Cardiac septum (tissue), 1 donor: ENCODE measurements around the gene EIF3A. TPM values are rescaled to one million over a fixed set of nuclear protein-coding genes. Genes with fewer than 3 reads are reported as not detected.
A peak's percentile ranks its signal among the peaks of the same experiment; 100 is the strongest.
"Not testable (repeated sequence)": the region's sequence is repeated elsewhere in the genome, so short reads cannot be mapped to it uniquely, and the experiment has no call there.

Source experiments
- DNase-seq: peaks from one replicate; pipeline ENCODE4 v3.0.0-alpha.2; 2020; ENCODE audit warnings: low spot score
- intact Hi-C: fragments of 100-400 bp; cut with DNase I; formaldehyde crosslinking; loops from one replicate; pipeline ENCODE4 v1.14.0; 2022
- total RNA-seq: library from RNA; stranded (reverse); fragmentation: NEBNext Ultra II Directional; extraction: Animal tissue kit (Norgen Biotek cat#: 25700); gene quantifications from one replicate; pipeline ENCODE4 v1.2.1, GENCODE V29; 2021
- donor health status: DM: no; HTN: no; CAD: no.

The EIF3A gene
- total RNA-seq, 1 donor from 2014 or later = 133 TPM

DNA sequence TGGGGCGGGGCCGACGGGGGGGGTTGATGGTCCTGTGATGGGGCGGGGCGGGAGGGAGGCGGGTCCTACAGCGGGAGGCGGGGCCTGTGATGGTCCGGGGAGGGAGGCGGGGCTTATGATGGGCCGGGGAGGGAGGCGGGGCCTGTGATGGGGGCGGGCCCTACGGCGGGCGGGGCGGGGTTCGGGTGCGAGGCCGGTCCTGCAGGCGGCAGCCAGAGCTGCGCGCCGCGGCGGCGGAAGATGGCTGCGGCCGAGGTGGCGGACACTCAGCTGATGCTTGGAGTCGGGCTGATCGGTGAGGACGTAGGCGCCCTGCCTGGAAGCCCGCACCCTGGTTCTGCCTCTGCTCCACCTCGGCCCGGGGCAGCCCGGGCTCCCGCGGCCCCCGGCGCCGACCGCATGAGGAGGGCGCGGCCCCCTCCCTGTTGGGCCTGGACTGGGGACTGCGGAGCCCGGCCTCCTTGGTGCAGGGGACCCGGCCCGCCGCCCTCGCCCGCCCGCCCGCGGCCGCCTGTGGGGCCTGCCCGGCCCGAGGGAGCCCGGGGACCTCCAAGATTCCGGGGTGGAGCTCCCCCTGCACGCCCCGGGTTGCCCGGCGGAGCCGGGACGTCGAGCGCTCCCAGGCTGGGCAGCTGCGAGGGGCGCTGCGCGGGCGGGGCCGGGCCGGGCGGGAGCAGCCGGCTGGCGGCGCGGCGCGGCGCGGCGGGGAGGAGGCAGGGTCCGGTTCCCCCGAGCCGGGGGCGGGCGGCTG is 23.5 kb upstream of the EIF3A start, which contains the start of gene DENND10:
TSS of gene DENND10 (plus strand) at position 211 of the 751 bp plus-strand sequence. CDS start at position 241, 30 bp downstream.
- intact Hi-C loops = loop anchor here (2.0 kb wide), 1 partner anchor 23 kb away; the partner anchor contains the start of gene EIF3A
- peak; percentile 96 for DNase-seq

DNA sequence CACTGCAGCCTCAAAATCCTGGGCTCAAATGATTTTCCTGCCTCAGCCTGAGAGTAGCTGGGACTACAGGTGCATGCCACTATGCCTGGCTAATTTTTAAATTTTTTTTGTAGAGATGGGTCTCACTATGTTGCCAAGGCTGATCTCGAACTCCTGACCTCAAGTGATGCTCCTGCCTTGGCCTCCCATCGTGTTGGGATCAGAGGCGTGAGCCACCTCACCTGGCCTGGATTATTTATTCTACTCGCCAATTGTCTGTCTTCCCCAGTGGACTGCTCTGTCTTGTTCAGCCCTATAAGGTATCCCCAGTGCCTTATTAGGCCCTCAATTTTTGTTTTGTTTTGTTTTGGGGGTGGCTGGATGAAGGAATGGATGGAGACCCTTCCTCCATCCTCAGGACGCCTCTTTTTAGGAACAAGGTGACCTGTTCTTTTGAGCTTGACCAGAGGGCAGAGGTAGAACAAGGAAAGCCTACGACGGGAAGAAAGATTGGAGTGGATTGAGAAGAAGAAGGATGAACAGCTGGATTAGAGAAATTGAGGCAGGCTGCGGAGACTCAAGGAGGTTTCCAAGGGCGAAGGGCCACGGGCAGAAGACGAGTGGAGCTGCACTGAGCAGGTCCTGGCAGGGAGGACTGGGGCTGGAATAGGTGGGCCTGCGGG is 22.8 kb upstream of the EIF3A start:
- intact Hi-C loops = no loop called here
- no peak for DNase-seq

DNA sequence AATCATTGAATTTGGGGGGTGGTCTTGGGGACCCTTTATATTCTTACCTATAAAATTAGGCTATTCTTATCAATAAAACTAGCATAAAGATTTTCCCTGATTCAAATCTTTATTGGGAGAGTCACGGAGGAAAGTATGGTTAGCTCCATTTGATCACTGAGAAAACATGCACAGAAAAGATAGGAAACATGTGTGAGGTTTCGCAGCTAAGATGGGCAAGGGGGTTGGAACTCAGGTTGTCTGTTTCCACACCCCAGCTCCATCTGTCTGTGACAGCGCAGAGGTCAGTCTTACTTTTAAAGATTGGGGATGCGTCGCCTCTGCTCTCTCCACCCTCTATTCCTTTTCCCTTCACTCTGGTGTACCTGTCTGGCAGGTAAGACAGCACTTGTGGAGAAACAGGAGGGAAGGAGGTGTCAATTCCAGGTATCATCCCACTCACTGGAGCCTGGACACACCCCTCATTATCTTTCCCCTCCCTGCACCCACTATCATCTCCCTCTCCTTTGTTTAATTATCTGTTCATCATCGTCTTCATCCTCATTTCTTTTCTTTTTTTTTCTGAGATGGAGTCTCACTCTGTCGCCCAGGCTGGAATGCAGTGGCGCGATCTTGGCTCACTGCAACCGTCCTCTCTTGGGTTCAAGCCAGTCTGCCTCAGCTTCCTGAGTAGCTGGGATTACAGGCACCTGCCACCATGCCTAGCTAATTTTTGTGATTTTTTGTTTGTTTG is 20.9 kb upstream of the EIF3A start:
- intact Hi-C loops = no loop called here
- DNase-seq = no peak

DNA sequence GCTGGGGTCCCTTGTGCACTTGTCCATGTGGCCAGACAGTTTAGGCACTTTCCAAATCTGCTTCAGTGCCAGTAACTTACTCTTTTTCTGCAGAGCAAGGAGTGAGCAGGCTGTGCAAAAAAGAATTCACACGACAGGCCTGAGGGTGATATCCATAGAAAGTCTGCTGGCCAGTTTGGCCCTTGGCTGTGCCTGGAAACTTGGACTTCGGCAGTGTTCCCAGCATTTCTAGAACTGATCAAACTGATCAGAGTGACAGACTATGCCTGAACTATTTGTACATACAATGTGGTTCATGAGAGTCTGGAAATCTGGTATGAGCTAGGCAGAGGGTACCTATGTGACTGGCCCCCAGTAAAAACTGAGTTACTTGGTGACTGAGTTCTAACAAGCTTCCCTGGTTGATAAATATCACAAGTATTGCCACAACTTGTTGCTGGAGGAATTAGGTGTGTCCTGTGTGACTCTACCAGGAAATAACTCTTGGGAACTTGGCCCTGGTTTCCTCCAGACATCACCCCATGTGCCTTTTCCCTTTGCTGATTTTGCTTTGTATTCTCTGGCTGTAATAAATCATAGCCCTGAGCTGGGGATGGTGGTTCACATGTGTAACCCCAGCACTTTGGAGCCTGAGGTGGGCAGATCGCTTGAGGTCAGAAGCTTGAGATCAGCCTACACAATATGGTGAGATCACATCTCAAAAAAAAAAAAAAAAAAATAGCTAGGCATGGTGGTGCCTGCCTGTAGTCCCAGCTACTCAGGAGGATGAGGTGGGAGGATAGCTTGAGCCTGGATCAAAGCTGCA is 20.0 kb upstream of the EIF3A start:
- intact Hi-C loops = no loop called here
- DNase-seq = no peak

DNA sequence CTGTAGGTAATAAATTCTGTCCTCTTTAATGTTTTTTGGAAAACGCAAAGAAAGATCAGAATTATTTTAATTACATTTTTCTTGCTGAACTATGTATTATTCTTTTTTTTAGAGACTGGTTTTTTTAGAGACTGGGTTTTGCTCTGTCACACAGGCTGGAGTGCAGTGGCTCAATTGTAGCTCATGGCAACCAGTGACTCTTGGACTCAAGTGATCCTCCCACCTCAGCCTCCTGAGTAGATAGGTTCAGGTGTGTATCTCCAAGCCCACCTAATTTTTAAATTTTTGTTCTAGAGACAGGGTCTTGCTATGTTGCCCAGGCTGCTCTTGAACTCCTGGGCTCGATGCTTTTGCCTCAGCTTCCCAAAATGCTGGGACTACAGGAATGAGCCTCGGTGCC is 18.0 kb upstream of the EIF3A start:
- no peak for DNase-seq
- intact Hi-C loops = no loop called here

DNA sequence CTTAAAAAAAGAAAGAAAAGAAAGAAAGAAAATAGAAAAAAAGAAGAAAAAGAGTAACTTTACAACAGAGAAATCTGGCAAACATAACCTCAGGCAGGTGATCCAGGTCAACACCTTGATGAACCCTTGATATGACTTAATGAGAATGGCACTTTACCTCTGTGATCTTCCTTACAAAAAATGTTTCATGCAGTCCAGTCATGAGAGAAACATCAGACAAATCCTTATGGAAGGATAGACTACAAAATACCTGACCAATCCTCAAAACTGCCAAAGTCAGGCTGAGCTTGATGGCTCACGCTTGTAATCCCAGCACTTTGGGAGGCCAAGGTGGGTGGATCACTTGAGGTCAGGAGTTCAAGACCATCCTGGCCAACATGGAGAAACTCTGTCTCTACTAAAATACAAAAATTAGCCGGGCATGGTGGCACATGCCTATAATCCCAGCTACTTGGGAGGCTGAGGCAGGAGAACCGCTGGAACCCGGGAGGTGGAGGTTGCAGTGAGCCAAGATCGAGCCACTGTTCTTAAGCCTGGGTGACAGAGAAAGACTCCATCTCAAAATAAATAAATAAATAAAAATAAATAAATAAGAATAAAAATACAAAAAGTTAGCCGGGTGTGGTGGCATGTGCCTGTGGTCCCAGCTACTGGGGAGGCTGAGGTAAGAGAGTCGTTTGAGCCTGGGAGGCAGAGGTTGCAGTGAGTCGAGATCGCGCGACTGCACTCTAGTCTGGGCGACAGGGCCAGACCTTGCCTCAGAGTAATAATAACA is 16.2 kb upstream of the EIF3A start:
- intact Hi-C loops, DNase-seq: not testable (repeated sequence)

- intact Hi-C loops = no loop called here
- DNase-seq = no peak
Measured at GRCh38 chr10:119095640-119096039, 15.0 kb upstream of the EIF3A start.

- intact Hi-C loops = no loop called here
- DNase-seq = no peak
Measured at GRCh38 chr10:119090968-119091367, 10.4 kb upstream of the EIF3A start.

- intact Hi-C loops = no loop called here
- no peak for DNase-seq
Measured at GRCh38 chr10:119090026-119090795, 9.6 kb upstream of the EIF3A start.

DNA sequence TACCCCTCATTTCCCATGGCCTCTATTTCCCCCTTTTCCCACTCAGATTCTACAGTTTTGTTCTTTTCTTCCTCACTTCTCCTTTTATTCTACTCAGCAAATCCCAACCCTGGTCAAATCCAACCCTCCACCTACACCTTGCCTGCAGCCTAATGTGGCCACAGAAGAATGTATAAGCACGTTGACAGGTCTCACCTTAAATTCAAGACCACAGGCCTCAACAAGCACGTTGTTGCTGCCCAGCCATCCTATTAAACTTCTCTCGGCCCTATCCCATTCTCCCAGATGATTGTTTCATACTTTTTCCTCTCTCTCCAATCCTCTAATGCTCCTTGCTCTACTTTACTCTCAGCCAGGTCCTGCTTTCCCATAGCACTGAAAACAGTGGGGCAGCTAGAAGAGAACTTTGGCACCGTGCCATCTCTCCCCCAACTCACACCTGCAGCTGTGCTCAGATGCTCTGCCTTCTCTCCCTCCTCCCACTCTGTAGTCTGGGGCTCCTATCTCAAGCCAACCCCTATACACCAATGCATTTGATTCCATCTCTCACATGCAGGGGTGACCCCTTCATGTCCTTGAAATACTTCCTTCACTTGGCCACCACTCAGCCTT is 6.8 kb upstream of the EIF3A start:
- intact Hi-C loops = no loop called here

DNA sequence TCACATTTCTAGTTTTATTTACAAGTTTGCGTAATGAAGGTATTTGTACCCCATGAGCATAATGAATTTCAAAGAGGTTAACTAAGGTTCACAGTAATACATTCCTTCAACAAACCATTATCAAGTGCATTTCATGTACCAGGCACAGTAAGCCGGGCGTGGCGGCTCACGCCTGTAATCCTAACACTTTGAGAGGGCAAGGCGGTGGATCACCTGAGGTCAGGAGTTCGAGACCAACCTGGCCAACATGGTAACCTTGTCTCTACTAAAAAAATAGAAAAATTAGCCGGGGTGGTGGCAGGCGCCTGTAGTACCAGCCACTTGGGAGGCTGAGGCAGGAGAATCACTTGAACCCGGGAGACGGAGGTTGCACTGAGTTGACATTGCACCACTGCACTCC is 4.3 kb upstream of the EIF3A start:
- DNase-seq = peak; percentile 17
- intact Hi-C loops = no loop called here

More for the DNA sequence above, 6.8 kb upstream of the EIF3A start:
- peak; percentile 51 for DNase-seq

- intact Hi-C loops = loop anchor here (2.0 to 5.0 kb wide), 3 partner anchors 25 to 325 kb away; partner anchors contain the start of genes CACUL1 and DENND10
- DNase-seq = peak; percentile 86
Measured at GRCh38 chr10:119079599-119080520, 757 bp downstream of the EIF3A start.

DNA sequence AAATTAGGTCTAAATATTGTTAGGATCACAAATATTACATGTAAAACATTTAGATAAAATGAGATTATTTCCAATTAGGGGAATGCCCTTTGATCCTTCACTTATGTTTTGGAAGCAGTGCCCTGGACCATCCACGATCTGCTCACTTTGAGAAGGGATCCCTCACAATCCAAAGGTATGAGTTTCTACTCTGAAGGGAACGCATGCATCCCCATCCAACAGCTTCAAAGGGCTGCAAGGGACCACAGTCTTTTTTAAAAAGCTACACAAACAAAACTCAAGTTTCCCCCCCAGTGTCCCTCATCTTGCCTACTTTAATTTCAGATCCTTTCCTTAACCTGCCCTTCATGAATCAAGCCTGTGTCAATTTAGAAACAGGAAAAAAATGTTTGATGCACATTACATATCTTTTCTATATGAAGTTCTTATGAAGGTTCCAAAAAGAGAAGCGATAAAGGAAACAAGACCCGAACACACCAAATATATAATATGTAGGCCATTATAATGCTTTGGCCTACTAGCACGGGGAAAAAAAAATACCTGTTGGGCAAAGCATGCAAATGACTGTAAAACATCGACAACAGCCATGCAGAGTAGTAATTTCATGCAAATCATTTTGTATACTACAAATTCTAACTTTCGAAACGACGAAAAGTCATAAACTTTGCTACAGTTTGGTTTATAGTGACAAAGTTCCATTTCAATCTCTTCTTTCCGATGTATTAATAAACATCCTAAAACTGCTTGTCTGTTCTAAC is 2.0 kb downstream of the EIF3A start:
- DNase-seq = no peak
- intact Hi-C loops = loop anchor here (5.0 kb wide), 1 partner anchor 46 kb away; no protein-coding TSS in a partner anchor

- intact Hi-C loops = no loop called here
- no peak for DNase-seq
Measured at GRCh38 chr10:119073584-119073983, 7.0 kb downstream of the EIF3A start.

DNA sequence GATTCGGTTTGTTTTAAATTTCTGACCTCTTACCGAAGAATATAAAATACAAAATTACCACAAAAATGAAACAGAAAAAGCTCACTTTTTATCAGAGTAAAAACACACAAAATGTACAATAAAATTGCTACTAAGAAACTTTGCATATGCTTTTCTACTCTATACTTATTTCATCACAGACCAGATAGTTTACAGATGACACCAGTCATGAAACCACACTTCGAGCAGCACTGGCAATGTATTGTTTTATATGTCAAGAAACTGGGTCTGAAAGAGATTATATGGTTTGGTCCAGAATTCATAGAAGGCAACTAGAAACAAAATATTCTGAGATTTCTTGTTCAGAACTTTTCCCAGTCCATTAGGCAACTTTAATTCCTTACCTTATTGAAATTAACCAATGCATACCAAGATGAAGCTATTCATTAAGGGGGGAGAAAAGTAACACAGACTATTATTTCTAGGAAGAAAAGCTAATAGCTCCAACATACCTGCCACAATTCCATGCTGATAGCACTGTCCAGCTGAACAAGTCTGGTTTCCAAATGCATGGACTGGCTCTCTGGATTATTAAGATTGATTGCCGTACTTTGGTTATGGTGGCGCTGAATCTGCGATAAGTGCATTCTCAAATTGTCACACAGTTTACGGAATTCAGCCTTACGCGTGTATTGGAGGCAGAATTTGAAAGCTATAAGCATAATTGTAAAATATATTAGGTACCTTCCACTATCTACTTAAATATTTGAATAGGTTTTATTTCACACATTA is 10.0 kb downstream of the EIF3A start:
- no peak for DNase-seq
- intact Hi-C loops = no loop called here
